CD4-positive, alpha-beta T cell treated with Interleukin-17A for 1 hour (primary cell): ENCODE data around the gene MTARC1.

Experiments
- DNase-seq: peaks from one replicate; pipeline ENCODE4 v3.0.0-alpha.2; 2020

Gene MTARC1

GRCh38 chr1:220786337-220787068 is at the start of gene MTARC1:
MTARC1 (plus strand) TSS chr1:220786913; CDS start chr1:220786945, 32 bp downstream.
- DNase-seq: no peak

GRCh38 chr1:220741349-220741748 is 45.4 kb upstream of the MTARC1 start:
- DNase-seq: no peak

- no peak for DNase-seq
Observed at GRCh38 chr1:220741825-220742224, 44.9 kb upstream of the MTARC1 start.

GRCh38 chr1:220742520-220742919 is 44.2 kb upstream of the MTARC1 start:
- DNase-seq: no peak

GRCh38 chr1:220746851-220747250 is 39.9 kb upstream of the MTARC1 start:
- DNase-seq: no peak

GRCh38 chr1:220747437-220748088 is 39.1 kb upstream of the MTARC1 start:
- no peak for DNase-seq

- no peak for DNase-seq
Observed at GRCh38 chr1:220748089-220748934, 38.4 kb upstream of the MTARC1 start, which contains the start of gene MTARC2. MTARC2 (plus strand) TSS chr1:220748322; CDS start chr1:220748532, 210 bp downstream.

GRCh38 chr1:220748936-220749335 is 37.8 kb upstream of the MTARC1 start:
- no peak for DNase-seq

- no peak for DNase-seq
Observed at GRCh38 chr1:220750131-220750515, 36.6 kb upstream of the MTARC1 start.

- no peak for DNase-seq
Observed at GRCh38 chr1:220751111-220751510, 35.6 kb upstream of the MTARC1 start.

- no peak for DNase-seq
Observed at GRCh38 chr1:220754212-220754917, 32.3 kb upstream of the MTARC1 start.

GRCh38 chr1:220754918-220755295 is 31.8 kb upstream of the MTARC1 start:
- DNase-seq: no peak

- no peak for DNase-seq
Observed at GRCh38 chr1:220755309-220755708, 31.4 kb upstream of the MTARC1 start.

GRCh38 chr1:220757441-220757840 is 29.3 kb upstream of the MTARC1 start:
- no peak for DNase-seq

- no peak for DNase-seq
Observed at GRCh38 chr1:220759147-220759546, 27.6 kb upstream of the MTARC1 start.

GRCh38 chr1:220761688-220762427 is 24.9 kb upstream of the MTARC1 start:
- no peak for DNase-seq

- no peak for DNase-seq
Observed at GRCh38 chr1:220764757-220765156, 22.0 kb upstream of the MTARC1 start.

GRCh38 chr1:220767312-220768125 is 19.2 kb upstream of the MTARC1 start:
- no peak for DNase-seq

- DNase-seq: no peak
Observed at GRCh38 chr1:220768126-220768601, 18.5 kb upstream of the MTARC1 start.

- no peak for DNase-seq
Observed at GRCh38 chr1:220769205-220769604, 17.5 kb upstream of the MTARC1 start.
